Osteoblast (primary cell): ENCODE data around the gene POU2F1. TPM values are rescaled to one million over a fixed set of nuclear protein-coding genes. Genes with fewer than 3 reads are reported as not detected.

Experiments used
- DNase-seq: peaks from one replicate; pipeline ENCODE4 v3.0.0; 2011; ENCODE audit warnings: low spot score, mixed read lengths; ENCODE audit not compliant: insufficient read length; ENCODE audit errors: missing footprints
- H2AFZ ChIP-seq: 2 replicates; pipeline ENCODE4 v1.6.0; 2011; ENCODE audit warnings: mild to moderate bottlenecking, low read length
- H3K27ac ChIP-seq: 2 replicates; pipeline ENCODE4 v1.5.1; 2011; ENCODE audit warnings: mild to moderate bottlenecking, low read depth, low read length, moderate library complexity
- H3K27me3 ChIP-seq: 2 replicates; pipeline ENCODE4 v1.6.0; 2012; ENCODE audit warnings: mild to moderate bottlenecking, control low read depth, inconsistent platforms, low read length, moderate library complexity; ENCODE audit not compliant: insufficient read depth
- H3K36me3 ChIP-seq: 2 replicates; pipeline ENCODE4 v1.5.1; 2011; ENCODE audit warnings: mild to moderate bottlenecking, low read length, control low read depth, moderate library complexity; ENCODE audit not compliant: insufficient read depth
- H3K4me1 ChIP-seq: 2 replicates; pipeline ENCODE4 v1.5.1; 2011; ENCODE audit warnings: mild to moderate bottlenecking, low read length, control low read depth, moderate library complexity; ENCODE audit not compliant: insufficient read depth
- H3K4me2 ChIP-seq: 2 replicates; pipeline ENCODE4 v1.6.0; 2011; ENCODE audit warnings: mild to moderate bottlenecking, low read length; ENCODE audit not compliant: insufficient read depth
- H3K4me3 ChIP-seq: fragments of 200-600 bp; sonication (generic); 3 replicates; pipeline ENCODE4 v1.5.1; 2012; ENCODE audit warnings: mild to moderate bottlenecking, low read length, inconsistent platforms; ENCODE audit not compliant: insufficient read depth
- H3K79me2 ChIP-seq: 2 replicates; pipeline ENCODE4 v1.6.0; 2012; ENCODE audit warnings: mild to moderate bottlenecking, low read length, control low read depth, inconsistent platforms; ENCODE audit not compliant: insufficient read depth
- H3K9me3 ChIP-seq: 2 replicates; pipeline ENCODE4 v1.5.1; 2011; ENCODE audit warnings: low read depth, low read length, control low read depth
- H4K20me1 ChIP-seq: 2 replicates; pipeline ENCODE4 v1.6.0; 2012; ENCODE audit warnings: mild to moderate bottlenecking, low read length, control low read depth; ENCODE audit not compliant: insufficient read depth
- total RNA-seq: library from RNA; depleted of rRNA; stranded (reverse); fragments of >200 nt; gene quantifications from 2 replicates; pipeline ENCODE4 v1.2.3, GENCODE V29; 2012
- TF ChIP-seq, protein P1 (sequence below): IDR thresholded peaks from 2 replicates; pipeline ENCODE4 v1.5.1; 2011; ENCODE audit warnings: mild to moderate bottlenecking, low read depth, low read length, moderate library complexity; ENCODE audit errors: extremely low read depth

Gene POU2F1
- total RNA-seq, 1 donor = 11.6 TPM

- no peaks in the 10 kb centered on the region for H3K9me3 ChIP-seq
- no peaks in the 10 kb centered on the region for H4K20me1 ChIP-seq
- no peaks in the 10 kb centered on the region for H3K79me2 ChIP-seq
- TF ChIP-seq, protein P1, sequence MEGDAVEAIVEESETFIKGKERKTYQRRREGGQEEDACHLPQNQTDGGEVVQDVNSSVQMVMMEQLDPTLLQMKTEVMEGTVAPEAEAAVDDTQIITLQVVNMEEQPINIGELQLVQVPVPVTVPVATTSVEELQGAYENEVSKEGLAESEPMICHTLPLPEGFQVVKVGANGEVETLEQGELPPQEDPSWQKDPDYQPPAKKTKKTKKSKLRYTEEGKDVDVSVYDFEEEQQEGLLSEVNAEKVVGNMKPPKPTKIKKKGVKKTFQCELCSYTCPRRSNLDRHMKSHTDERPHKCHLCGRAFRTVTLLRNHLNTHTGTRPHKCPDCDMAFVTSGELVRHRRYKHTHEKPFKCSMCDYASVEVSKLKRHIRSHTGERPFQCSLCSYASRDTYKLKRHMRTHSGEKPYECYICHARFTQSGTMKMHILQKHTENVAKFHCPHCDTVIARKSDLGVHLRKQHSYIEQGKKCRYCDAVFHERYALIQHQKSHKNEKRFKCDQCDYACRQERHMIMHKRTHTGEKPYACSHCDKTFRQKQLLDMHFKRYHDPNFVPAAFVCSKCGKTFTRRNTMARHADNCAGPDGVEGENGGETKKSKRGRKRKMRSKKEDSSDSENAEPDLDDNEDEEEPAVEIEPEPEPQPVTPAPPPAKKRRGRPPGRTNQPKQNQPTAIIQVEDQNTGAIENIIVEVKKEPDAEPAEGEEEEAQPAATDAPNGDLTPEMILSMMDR = no peak
- no peak overlapping the region for H3K4me2 ChIP-seq
- H2AFZ ChIP-seq = no peak overlapping the region
- H3K4me3 ChIP-seq = no peak overlapping the region
- no peaks in the 10 kb centered on the region for H3K27me3 ChIP-seq
- no peak for DNase-seq
- H3K36me3 ChIP-seq = no peaks in the 10 kb centered on the region
- no peaks in the 10 kb centered on the region for H3K4me1 ChIP-seq
- H3K27ac ChIP-seq = no peak overlapping the region
Measured at GRCh38 chr1:167388976-167389375, 168.3 kb downstream of the POU2F1 start.

- H3K27ac ChIP-seq = no peak overlapping the region
Measured at GRCh38 chr1:167392200-167392696, 171.6 kb downstream of the POU2F1 start.

DNA sequence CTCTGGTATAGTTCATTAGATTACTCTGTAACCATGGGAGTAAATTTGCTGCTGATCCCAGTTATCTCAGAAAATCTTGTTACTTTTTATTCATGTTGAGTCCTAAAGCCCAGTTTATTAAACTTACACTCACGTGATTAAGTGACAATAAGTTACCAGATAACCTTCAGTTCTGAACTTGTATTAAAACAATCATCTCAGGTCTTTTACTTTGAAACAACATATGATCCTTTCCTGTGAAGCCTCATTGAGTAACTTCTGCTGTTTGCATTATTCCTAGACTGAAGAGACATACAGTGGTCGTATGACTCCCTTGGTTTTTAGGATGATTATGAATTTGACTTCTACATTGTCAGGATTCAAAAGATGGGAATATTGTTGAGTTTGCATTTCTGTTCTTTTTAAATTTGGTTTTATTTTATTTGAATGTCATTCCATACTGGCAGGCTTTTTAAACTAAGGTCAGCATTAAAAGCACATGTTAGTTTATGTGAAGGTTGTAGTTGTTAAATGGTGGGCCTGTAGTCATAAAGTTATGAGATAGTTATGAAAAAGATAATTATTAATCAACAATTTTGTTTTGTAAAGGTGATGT, 179.8 kb downstream of the POU2F1 start:
- no peaks in the 10 kb centered on the region for H3K79me2 ChIP-seq
- H3K9me3 ChIP-seq = no peaks in the 10 kb centered on the region
- H3K27ac ChIP-seq = no peak overlapping the region
- no peak overlapping the region for H2AFZ ChIP-seq
- no peaks in the 10 kb centered on the region for H3K27me3 ChIP-seq
- H3K36me3 ChIP-seq = no peaks in the 10 kb centered on the region
- H3K4me2 ChIP-seq = no peak overlapping the region
- H4K20me1 ChIP-seq = no peaks in the 10 kb centered on the region
- TF ChIP-seq, protein P1 = no peak
- DNase-seq = no peak
- no peak overlapping the region for H3K4me3 ChIP-seq
- no peaks in the 10 kb centered on the region for H3K4me1 ChIP-seq

More at GRCh38 chr1:167392200-167392696, 171.6 kb downstream of the POU2F1 start:
- H3K79me2 ChIP-seq = no peaks in the 10 kb centered on the region
- DNase-seq = no peak
- no peaks in the 10 kb centered on the region for H4K20me1 ChIP-seq
- H3K4me2 ChIP-seq = no peak overlapping the region
- no peak overlapping the region for H3K4me3 ChIP-seq
- TF ChIP-seq, protein P1 = no peak
- no peaks in the 10 kb centered on the region for H3K4me1 ChIP-seq
- H2AFZ ChIP-seq = no peak overlapping the region
- no peaks in the 10 kb centered on the region for H3K9me3 ChIP-seq
- no peaks in the 10 kb centered on the region for H3K36me3 ChIP-seq
- H3K27me3 ChIP-seq = no peaks in the 10 kb centered on the region

- no peak overlapping the region for H3K27ac ChIP-seq
- no peaks in the 10 kb centered on the region for H3K9me3 ChIP-seq
- H3K27me3 ChIP-seq = no peaks in the 10 kb centered on the region
- TF ChIP-seq, protein P1 = peak; percentile 56
- H3K36me3 ChIP-seq = no peaks in the 10 kb centered on the region
- H4K20me1 ChIP-seq = no peaks in the 10 kb centered on the region
- H3K4me1 ChIP-seq = no peaks in the 10 kb centered on the region
- no peak overlapping the region for H2AFZ ChIP-seq
- no peak overlapping the region for H3K4me2 ChIP-seq
- H3K79me2 ChIP-seq = no peaks in the 10 kb centered on the region
- H3K4me3 ChIP-seq = no peak overlapping the region
- DNase-seq = peak; percentile 19
Measured at GRCh38 chr1:167401260-167401873, 180.7 kb downstream of the POU2F1 start.
